ENCODE results near the gene UBE2Q1.
"Not testable (repeated sequence)": the region's sequence is repeated elsewhere in the genome, so short reads cannot be mapped to it uniquely, and the experiment has no call there.

Gene UBE2Q1

GRCh38 chr1:154549202-154549770 lies 9.2 kb downstream of the UBE2Q1 start:
- DNase-seq = no peak

- no peak for DNase-seq
Observed at GRCh38 chr1:154548028-154548427, 10.4 kb downstream of the UBE2Q1 start.

- no peak for DNase-seq
Observed at GRCh38 chr1:154547105-154547732, 11.2 kb downstream of the UBE2Q1 start.

GRCh38 chr1:154546264-154547063 lies 12.0 kb downstream of the UBE2Q1 start:
- DNase-seq = peak; percentile 70

GRCh38 chr1:154541231-154541630 lies 17.2 kb downstream of the UBE2Q1 start:
- DNase-seq = no peak

- no peak for DNase-seq
Observed at GRCh38 chr1:154539486-154540483, 18.7 kb downstream of the UBE2Q1 start.

GRCh38 chr1:154536570-154536969 lies 21.9 kb downstream of the UBE2Q1 start:
- no peak for DNase-seq

- no peak for DNase-seq
Observed at GRCh38 chr1:154533952-154534844, 24.3 kb downstream of the UBE2Q1 start.

- not testable (repeated sequence) for DNase-seq
Observed at GRCh38 chr1:154531950-154532349, 26.5 kb downstream of the UBE2Q1 start.

GRCh38 chr1:154529308-154529707 lies 29.2 kb downstream of the UBE2Q1 start:
- DNase-seq = no peak

- no peak for DNase-seq
Observed at GRCh38 chr1:154527192-154527591, 31.3 kb downstream of the UBE2Q1 start.

- DNase-seq = no peak
Observed at GRCh38 chr1:154524881-154525280, 33.6 kb downstream of the UBE2Q1 start.

- DNase-seq = no peak
Observed at GRCh38 chr1:154521695-154522094, 36.8 kb downstream of the UBE2Q1 start.

GRCh38 chr1:154520333-154520732 lies 38.1 kb downstream of the UBE2Q1 start:
- DNase-seq = no peak

- DNase-seq = no peak
Observed at GRCh38 chr1:154519591-154519991, 38.9 kb downstream of the UBE2Q1 start.

GRCh38 chr1:154517661-154518060 lies 40.8 kb downstream of the UBE2Q1 start:
- DNase-seq = no peak

- DNase-seq = no peak
Observed at GRCh38 chr1:154514066-154514553, 44.4 kb downstream of the UBE2Q1 start.

GRCh38 chr1:154512760-154513159 lies 45.7 kb downstream of the UBE2Q1 start:
- no peak for DNase-seq

- no peak for DNase-seq
Observed at GRCh38 chr1:154503898-154504297, 54.6 kb downstream of the UBE2Q1 start.

GRCh38 chr1:154502744-154503115 lies 55.7 kb downstream of the UBE2Q1 start:
- peak; percentile 13 for DNase-seq

- peak; percentile 20 for DNase-seq
Observed at GRCh38 chr1:154502066-154502743, 56.3 kb downstream of the UBE2Q1 start, which contains the start of the genes SHE and TDRD10. SHE (minus strand) TSS chr1:154502412; CDS start chr1:154502026, 386 bp downstream. TDRD10 (plus strand) TSS chr1:154502219; CDS start chr1:154506904, 4,685 bp downstream.
